HG02884 (cell line): ENCODE measurements around the gene SORCS3.
A peak's percentile ranks its signal among the peaks of the same experiment; 100 is the strongest.

Experiments used
- ATAC-seq: cut with Tn5 transposase; IDR thresholded peaks from one replicate; pipeline ENCODE4 v1.9.1; 2021; ENCODE audit warnings: mild to moderate bottlenecking, moderate library complexity; ENCODE audit not compliant: unreplicated experiment

The SORCS3 gene

DNA sequence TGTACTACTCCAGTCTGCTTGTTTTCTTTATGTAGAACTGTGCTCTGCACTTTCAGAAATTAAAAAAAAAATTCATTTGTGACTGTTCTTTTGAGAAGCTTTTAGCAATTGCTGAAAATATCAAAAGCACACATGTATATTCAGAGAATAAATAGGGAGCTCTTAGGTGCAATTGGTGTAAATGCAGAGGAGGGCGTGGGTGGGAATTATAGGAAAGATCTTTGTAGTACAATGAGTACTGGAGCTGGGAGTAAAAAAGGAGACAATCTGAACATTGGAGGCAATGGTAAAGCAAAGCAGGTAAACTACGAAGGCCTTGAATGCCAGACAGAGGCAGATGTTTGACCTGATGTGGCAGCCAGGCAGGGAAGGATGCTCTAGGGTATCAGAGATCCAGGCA is 267.5 kb downstream of the SORCS3 start:
- no peak for ATAC-seq

DNA sequence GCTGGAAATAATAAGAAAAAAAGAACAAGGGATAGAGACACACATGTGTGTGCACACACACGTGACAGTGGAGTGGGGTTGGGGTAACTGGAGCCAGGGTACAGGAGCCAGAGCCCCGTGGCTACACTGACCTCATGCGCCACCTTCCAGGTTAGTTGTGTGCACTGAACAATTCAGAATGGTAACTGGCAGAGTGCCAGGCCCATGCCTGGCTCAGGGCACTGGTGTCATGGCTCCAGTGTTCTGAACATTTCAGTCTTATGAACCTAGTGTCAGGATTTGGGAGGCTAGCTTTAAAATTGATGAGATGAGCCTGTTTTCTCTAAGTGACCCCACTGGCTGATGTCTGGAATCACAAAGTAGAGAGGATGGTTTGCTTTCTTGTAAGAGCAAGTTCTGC is 269.6 kb downstream of the SORCS3 start:
- ATAC-seq = no peak

GRCh38 chr10:104913390-104913789 is 272.3 kb downstream of the SORCS3 start:
- no peak for ATAC-seq

- ATAC-seq = no peak
These were observed 279.4 kb downstream of the SORCS3 start for GRCh38 chr10:104920476-104920875.

DNA sequence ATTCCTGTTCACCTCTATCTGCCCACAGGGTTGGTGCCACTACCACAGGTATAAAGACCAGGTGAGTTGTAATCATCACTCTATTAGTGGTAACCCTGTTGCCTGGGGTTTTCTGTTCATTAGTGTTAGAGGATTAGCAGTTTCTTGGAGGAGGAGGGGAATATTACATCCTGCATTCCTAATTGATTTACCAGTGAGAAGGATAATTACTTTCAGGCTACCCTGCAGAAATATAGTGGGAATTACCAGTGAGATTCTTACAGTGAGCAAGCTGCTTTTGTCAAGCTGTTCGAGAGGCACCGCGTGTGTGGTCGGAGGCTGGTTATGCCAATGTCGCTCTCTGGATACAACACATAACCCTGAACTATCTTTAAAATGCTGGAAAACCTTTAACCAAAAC is 280.7 kb downstream of the SORCS3 start:
- no peak for ATAC-seq

GRCh38 chr10:104922810-104923209 is 281.7 kb downstream of the SORCS3 start:
- ATAC-seq = peak; percentile 81

DNA sequence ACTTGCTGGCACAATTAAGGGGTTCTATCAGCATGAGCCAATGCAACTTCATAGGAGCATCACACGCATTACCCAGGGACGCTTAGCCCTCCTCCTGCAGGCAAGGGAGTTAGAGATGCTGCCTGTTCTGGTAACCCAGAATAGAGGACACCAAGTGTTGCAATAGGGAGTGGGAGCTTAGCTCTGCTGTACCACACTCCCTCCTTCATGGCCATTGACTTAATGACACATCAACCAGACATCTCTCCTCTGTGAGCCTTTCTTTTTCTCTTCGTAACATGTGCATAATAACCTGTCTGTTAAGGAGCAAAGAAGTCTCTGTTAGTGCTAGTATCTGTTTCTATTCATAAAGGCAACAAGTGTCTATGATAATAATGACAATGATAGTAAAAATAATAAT is 282.4 kb downstream of the SORCS3 start:
- ATAC-seq = no peak

- no peak for ATAC-seq
These were observed 283.2 kb downstream of the SORCS3 start for GRCh38 chr10:104924101-104924795.

DNA sequence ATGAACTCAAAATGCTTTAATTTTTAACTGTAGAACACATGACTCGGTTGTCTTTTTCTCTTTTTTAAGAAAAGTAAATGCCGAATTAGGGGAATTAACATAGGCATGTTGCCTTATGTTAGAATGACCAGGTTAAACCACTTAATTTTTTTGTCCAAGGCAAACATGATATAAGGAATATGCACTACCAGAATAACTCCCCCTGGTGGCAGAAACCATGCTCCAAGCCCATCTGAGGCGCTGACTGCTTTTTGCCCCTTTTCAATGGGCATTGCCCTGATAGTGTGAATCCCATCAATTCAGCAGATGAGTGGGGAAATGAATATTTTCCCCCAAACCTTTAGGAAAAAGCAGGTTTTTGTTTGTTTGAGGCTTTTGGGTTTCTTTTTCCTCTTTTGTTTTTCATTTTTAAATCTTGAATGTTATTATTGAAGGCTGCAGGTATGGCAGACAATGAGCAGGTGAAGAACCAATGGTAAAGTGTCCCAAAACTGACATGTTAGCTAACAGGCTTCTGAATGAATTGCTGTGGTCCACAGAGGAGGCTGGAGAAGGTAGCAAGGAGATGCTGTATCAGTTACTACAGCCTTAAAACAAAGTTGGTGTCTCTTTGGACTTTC is 284.3 kb downstream of the SORCS3 start:
- no peak for ATAC-seq

GRCh38 chr10:104928734-104929133 is 287.6 kb downstream of the SORCS3 start:
- no peak for ATAC-seq

GRCh38 chr10:104931612-104932134 is 290.6 kb downstream of the SORCS3 start:
- no peak for ATAC-seq

- no peak for ATAC-seq
These were observed 294.6 kb downstream of the SORCS3 start for GRCh38 chr10:104935656-104936055.

DNA sequence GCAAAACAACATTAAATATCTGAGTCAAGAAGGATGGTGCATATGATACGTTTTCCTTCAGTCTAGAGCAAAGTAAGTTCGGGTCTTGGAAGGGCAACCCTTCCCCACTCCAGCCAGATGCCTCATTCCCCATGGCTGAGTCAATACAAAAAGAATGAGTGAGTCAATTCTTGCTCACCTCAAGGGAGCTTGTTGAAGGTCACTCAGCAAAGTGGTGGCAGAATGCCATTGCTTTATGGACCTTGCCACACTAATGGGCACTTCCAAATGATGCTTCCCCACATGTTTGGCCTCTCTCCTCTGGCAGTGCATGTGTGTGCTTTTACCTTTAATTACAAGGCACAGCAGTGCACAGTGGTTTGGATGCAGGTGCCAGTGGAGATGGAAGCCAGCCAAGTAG is 296.5 kb downstream of the SORCS3 start:
- ATAC-seq = no peak

DNA sequence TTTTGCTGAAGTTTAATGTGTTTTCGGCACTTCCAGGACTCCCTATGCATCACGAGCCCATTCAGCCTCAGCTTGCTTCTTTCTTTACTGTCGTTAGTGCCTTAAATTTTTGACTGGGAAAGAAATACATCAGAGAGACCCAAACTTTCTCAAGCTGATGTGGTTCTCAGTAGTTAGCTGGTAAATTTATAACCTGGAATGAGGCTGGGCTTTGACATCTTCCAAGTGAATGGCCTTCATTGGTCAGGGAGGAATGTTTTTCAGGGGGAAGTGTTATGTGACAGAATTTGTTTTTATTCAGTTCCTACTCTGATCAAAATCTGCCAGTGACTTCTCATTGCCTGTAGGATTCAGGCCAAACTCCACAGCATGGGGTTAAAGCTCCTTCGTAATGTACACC is 296.9 kb downstream of the SORCS3 start:
- no peak for ATAC-seq

- no peak for ATAC-seq
These were observed 300.6 kb downstream of the SORCS3 start for GRCh38 chr10:104941662-104942061.

DNA sequence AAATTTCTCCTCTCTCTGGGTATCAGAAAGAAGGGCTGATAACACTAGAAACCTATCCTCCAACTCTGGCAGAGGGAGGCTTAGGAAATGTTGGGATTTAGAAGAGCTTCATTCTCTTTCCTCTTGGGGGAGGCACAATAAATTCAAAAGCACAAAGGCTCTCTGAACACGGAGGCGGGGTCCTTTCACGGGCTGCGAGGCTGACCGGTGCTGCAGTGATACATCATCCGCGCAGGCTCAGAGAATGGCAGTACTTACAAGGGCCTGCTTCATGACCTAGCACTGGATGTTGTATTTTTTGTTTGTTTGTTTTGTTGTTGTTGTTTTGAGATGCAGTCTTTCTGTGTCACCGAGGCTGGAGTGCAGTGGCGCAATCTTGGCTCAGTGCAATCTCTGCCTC is 306.2 kb downstream of the SORCS3 start:
- no peak for ATAC-seq

- ATAC-seq = no peak
These were observed 316.2 kb downstream of the SORCS3 start for GRCh38 chr10:104957178-104957841.

GRCh38 chr10:104966563-104967297 is 325.6 kb downstream of the SORCS3 start:
- ATAC-seq = no peak

DNA sequence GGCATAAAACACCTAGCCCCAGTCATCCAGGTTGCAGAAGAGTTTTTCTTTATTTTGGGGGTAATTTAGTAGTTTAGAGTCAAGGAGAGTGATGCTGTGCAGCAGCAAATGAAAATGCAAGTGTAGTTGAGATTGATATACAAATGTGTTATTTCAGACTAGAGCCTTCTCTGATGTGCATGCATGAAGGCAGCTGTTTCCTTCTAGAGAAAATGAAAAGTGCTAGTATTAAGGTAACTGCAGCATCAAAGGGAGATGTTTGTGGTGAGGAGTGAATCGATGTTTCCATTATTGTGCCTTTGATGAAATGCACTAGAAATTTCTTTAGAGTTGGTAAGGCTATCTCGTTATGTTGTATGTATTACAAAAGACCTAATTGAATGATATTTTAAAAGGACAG is 339.3 kb downstream of the SORCS3 start:
- no peak for ATAC-seq

DNA sequence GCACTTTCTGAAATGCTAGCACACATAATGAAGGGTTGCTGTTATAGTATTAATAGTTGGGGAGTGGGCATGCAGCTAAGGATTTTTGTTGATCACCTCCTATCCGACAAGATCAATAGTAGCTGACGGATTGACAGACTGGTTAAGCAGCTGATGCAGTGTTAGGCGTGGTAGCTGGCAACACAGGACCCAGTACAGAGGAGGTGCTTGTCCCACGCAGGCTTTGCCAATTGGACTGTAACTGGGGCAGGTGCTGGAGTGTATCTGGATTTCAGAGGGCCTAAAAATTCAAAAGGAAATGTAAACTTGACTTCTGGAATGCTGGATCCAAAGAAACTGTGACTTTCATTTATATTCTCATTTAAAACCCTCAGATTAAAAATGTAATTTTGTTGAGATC is 340.9 kb downstream of the SORCS3 start:
- ATAC-seq = no peak

- no peak for ATAC-seq
These were observed 347.6 kb downstream of the SORCS3 start for GRCh38 chr10:104988686-104989085.
